Measurements from ENCODE around the gene GNAQ.

GNAQ gene

GRCh38 chr9:78001946-78002731 is 29.5 kb downstream of the GNAQ start:
- no peak for DNase-seq

GRCh38 chr9:78000221-78000620 is 31.4 kb downstream of the GNAQ start:
- DNase-seq, result no peak

- DNase-seq, result no peak
Measured at GRCh38 chr9:77999231-77999631, 32.4 kb downstream of the GNAQ start.

- no peak for DNase-seq
Measured at GRCh38 chr9:77997611-77998284, 33.9 kb downstream of the GNAQ start.

- DNase-seq, result no peak
Measured at GRCh38 chr9:77996696-77997095, 34.9 kb downstream of the GNAQ start.

- no peak for DNase-seq
Measured at GRCh38 chr9:77991191-77991590, 40.4 kb downstream of the GNAQ start.

GRCh38 chr9:77989909-77990308 is 41.7 kb downstream of the GNAQ start:
- no peak for DNase-seq

GRCh38 chr9:77989458-77989857 is 42.2 kb downstream of the GNAQ start:
- DNase-seq, result no peak

GRCh38 chr9:77988630-77989029 is 43.0 kb downstream of the GNAQ start:
- no peak for DNase-seq

GRCh38 chr9:77987880-77988525 is 43.6 kb downstream of the GNAQ start:
- DNase-seq, result no peak

GRCh38 chr9:77987081-77987656 is 44.4 kb downstream of the GNAQ start:
- DNase-seq, result no peak

GRCh38 chr9:77985996-77986395 is 45.6 kb downstream of the GNAQ start:
- no peak for DNase-seq

- DNase-seq, result no peak
Measured at GRCh38 chr9:77983320-77983662, 48.3 kb downstream of the GNAQ start.

GRCh38 chr9:77982581-77983319 is 48.9 kb downstream of the GNAQ start:
- DNase-seq, result no peak

GRCh38 chr9:77981907-77982306 is 49.7 kb downstream of the GNAQ start:
- DNase-seq, result no peak

GRCh38 chr9:77981332-77981731 is 50.3 kb downstream of the GNAQ start:
- peak; percentile 5 for DNase-seq

- no peak for DNase-seq
Measured at GRCh38 chr9:77980622-77981021, 51.0 kb downstream of the GNAQ start.

GRCh38 chr9:77978086-77978781 is 53.4 kb downstream of the GNAQ start:
- peak; percentile 54 for DNase-seq

- DNase-seq, result peak; percentile 58
Measured at GRCh38 chr9:77977210-77977611, 54.4 kb downstream of the GNAQ start.

GRCh38 chr9:77975806-77976205 is 55.8 kb downstream of the GNAQ start:
- DNase-seq, result no peak

- DNase-seq, result no peak
Measured at GRCh38 chr9:77975036-77975435, 56.6 kb downstream of the GNAQ start.

- DNase-seq, result no peak
Measured at GRCh38 chr9:77974434-77974833, 57.2 kb downstream of the GNAQ start.
